ENCODE measurements around the gene TMEM238L. TPM values are rescaled to one million over a fixed set of nuclear protein-coding genes. Genes with fewer than 3 reads are reported as not detected.

Gene TMEM238L
- total RNA-seq, 1 experiment from 2014 or later = not detected

DNA sequence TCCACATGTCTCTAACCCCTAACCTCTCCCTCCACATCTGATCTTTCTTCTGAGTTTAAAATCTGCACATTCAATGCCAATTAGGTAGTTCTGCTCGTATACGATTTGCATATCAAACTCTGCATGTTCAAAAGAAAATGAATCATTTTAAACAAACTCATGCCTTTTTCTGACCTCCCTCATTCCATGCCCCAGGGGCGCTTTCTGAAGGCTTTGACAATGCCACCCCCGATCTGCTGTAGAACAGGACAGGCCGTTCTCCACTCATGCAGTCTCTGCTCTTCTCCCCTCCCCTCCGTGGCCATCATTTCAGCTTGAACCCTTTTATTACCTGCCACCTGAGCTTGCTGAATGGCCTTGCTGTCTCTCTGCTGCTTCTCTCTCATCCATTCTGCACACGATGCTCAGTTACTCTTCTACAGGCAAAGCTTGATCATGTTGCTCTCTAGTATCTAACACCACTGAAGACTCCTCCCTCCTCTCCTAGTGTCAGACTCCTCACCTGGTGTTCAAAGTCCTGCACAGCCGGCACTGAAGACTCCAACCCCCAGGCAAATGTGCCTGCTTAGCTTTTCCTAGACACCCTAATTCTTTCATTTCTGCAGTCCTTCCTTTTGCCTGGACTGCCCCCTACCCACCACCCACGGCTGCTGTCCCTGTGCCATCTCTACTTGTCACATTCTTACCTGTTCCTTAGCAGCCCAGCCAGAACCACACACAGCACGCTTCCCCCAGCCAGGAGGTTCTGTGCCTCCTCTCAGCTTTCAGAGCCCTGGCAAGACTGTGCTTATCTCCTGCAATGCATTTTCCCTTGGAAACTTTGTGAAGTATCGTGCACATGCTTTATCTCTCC, 6.2 kb downstream of the TMEM238L start:
- no peak overlapping the region for H3K4me3 ChIP-seq (ENCODE audit: insufficient read depth, low read depth, low read length)
- DNase-seq = no peak
- no peaks in the 10 kb centered on the region for H3K27me3 ChIP-seq (ENCODE audit: control insufficient read depth, insufficient read depth, low read length)
- no peaks in the 10 kb centered on the region for H3K36me3 ChIP-seq (replicated peaks; ENCODE audit: control insufficient read depth, insufficient read depth, low read length)

DNA sequence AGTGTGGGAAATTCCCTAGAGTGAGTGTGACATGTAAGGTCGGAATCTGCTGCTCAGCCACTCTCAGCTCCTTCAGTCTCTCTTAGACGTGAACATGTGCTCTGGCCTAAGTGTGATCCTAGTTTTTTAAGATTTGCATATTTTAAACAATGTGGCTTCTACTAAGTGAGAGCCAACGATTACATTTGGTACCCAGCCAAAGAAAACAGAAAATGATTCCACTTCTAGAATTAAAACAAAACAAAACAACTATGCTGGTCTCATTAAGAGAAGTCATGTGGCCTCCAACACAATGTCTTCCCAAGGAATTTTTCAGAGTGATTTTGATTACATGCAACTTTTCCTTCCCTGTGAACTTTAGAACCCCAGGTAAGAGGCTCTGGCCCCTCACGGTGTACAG, 10.1 kb downstream of the TMEM238L start:
- Histone ChIP-seq H3K4me3 (ENCODE audit: insufficient read depth, low read depth, low read length) (no peak overlapping the region), H3K27me3 (ENCODE audit: control insufficient read depth, insufficient read depth, low read length) (no peaks in the 10 kb centered on the region), H3K36me3 (replicated peaks; ENCODE audit: control insufficient read depth, insufficient read depth, low read length) (no peaks in the 10 kb centered on the region)
- DNase-seq = no peak

DNA sequence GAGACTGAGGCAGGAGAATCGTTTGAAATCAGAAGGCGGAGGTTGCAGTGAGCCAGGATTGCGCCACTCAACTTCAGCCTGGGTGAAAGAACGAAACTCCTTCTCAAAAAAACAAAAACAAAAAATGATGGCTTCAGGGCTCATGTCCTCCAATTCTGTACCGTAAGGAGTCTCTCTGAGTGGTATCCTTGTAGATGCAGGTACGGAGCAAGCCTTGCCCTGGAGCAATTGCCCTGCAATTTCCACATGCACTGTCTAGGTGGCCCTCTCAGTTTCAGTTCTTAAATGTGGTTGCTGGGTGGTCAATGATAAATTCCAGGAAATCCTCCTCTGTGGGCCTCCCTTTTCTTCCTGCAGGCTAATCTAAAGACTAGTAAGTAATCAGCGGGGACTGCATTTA, 10.6 kb downstream of the TMEM238L start:
- Histone ChIP-seq H3K27me3 (ENCODE audit: control insufficient read depth, insufficient read depth, low read length) (no peaks in the 10 kb centered on the region), H3K36me3 (replicated peaks; ENCODE audit: control insufficient read depth, insufficient read depth, low read length) (no peaks in the 10 kb centered on the region), H3K4me3 (ENCODE audit: insufficient read depth, low read depth, low read length) (no peak overlapping the region)
- no peak for DNase-seq

DNA sequence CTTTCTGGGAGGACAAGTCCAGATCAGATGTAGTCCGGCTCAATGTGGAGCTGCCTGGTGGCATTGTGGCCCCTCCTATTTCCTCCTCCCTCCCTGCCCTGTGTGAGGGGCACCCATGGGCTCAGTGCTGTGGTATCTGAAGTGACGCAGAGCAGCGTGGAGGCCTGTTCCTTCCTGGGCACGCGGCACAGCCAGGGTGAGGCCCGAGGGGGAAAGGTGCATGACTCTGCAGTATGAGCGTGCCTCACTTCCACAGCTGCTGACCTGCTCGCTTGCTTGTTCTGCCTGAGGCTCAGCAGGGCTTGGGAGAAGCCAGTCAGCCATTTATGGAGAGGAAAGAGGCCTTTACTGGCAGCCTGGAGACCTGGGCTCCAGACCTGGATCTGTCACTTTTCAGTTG, 11.7 kb downstream of the TMEM238L start:
- H3K4me3 ChIP-seq (ENCODE audit: insufficient read depth, low read depth, low read length) = no peak overlapping the region
- no peaks in the 10 kb centered on the region for H3K36me3 ChIP-seq (replicated peaks; ENCODE audit: control insufficient read depth, insufficient read depth, low read length)
- no peaks in the 10 kb centered on the region for H3K27me3 ChIP-seq (ENCODE audit: control insufficient read depth, insufficient read depth, low read length)
- no peak for DNase-seq

DNA sequence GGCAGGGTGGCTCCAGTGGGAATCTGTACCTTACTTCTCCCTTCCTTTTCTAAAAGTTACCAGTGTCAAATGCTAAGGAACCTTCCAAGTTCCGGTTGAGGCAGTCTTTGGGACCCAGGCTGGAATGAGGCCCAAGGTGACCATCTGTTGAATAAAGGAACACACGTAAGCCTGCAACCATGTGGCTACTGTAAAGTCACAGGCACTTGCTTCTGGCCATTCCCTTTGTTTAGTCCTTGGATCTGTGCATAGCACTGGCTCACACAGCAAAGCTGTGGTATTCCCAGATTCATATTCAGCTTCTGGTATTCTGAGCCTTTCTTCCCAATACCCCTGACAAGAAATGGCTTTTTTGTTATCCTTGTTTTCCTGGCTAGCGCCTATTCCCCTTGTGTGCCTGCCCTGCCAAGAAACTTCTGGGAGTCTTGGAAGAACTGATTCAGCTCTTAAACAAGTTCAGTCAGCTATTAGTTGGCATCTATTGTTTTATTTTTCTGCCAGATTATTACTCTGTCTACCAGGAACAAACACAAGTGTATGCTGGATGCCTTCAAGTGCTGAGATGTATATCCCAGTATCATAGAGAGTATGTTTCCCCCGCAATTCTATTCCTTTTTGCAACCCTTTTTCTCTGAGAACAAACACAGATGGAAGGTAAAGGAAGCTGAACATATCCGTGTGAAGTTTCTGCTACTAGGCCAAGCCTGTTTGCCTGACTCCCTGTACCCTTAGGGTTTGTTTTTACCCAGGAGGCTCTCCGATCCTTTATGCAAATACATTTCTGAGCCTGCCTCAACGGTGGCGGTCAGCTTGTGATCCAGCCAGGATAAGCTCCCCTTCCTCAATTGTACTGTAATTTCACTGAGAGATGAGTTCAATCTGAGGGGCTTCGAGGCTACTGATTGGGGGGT, 13.2 kb downstream of the TMEM238L start:
- no peaks in the 10 kb centered on the region for H3K27me3 ChIP-seq (ENCODE audit: control insufficient read depth, insufficient read depth, low read length)
- no peak overlapping the region for H3K4me3 ChIP-seq (ENCODE audit: insufficient read depth, low read depth, low read length)
- DNase-seq = no peak
- no peaks in the 10 kb centered on the region for H3K36me3 ChIP-seq (replicated peaks; ENCODE audit: control insufficient read depth, insufficient read depth, low read length)

DNA sequence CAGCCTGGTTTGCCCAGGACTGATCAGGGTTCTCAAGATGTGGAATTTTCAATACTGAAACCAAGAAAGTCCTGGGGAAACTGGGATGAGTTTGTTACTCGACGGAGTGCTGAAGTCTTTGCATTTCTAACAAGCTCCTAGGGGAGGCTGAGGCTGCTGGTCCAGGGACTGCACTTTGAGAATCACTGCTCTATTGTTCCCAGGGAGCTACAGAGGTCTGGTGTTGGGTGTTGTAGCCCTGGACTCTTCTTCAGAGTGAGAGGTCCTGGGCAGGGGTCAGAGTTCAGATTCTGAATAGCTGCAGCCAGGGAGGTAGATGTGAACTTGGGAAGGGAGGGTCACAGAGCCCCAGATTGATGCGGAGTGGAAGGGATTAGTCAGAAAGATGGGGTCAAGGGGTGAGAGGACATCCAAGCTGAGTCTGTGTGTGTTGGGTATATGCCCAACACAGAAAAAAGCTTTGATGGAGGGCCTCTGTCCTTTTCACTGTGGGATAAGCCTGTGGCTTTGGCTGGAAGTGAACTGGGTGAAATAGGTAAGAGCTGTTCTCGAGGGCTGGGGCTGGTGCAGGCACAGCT, 14.1 kb downstream of the TMEM238L start:
- Histone ChIP-seq H3K4me3 (ENCODE audit: insufficient read depth, low read depth, low read length) (no peak overlapping the region), H3K27me3 (ENCODE audit: control insufficient read depth, insufficient read depth, low read length) (no peaks in the 10 kb centered on the region), H3K36me3 (replicated peaks; ENCODE audit: control insufficient read depth, insufficient read depth, low read length) (no peaks in the 10 kb centered on the region)
- no peak for DNase-seq

DNA sequence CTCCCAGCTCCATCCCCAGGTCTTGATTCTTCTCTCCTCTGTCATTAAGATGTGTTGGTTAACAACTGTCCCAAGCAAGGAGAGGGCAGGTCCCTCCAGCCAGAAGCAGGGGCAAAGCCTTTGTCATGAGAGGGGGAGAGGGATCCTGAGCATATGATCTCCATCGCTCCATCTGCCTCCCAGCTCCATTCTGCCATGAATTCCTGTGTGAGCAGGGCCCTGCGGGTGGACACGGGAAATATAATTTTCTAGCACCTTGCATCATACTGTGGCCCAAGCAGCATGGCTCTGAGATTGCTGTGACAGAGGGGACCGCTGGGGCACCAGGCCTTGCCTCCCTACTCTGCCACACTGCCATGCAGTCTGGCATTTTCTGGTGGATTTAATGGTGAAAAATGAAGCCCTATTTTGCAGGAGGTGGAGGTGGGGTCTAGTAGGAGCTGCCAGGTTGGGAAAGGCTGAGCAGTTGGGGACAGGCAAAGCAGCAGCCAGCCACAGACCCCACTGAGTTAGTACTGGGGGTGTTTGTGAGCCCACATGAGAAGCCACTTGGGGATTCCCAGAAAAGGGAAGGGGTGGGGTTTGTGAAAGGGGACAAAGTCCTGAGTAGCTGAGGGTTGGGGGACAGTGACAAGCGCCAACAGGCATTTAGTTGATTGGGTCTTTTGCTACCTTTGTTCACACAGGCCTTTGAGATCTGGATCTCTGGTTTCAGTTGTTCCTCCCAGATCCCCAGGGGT, 16.4 kb downstream of the TMEM238L start:
- Histone ChIP-seq H3K4me3 (ENCODE audit: insufficient read depth, low read depth, low read length) (no peak overlapping the region), H3K36me3 (replicated peaks; ENCODE audit: control insufficient read depth, insufficient read depth, low read length) (no peaks in the 10 kb centered on the region), H3K27me3 (ENCODE audit: control insufficient read depth, insufficient read depth, low read length) (no peaks in the 10 kb centered on the region)
- no peak for DNase-seq

DNA sequence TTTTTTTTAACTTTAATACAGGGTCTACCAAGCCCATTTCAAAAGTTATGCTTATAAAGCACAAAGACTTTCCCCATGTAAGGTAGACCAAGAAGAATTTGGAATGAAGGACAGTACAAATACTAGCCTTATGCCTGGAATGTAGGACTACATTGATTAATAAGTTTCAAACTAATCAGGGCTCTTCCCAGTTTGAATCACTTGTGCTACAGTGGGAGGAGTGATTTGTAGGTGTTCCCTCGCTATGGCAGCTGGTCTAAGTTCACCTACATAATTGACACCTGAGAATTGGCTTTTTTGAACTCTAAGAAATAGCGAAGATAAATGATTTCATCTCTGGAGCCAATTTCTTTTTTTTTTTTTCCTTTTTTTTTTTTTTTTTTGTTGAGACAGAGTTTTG, 18.6 kb downstream of the TMEM238L start:
- Histone ChIP-seq H3K36me3 (replicated peaks; ENCODE audit: control insufficient read depth, insufficient read depth, low read length) (no peaks in the 10 kb centered on the region), H3K27me3 (ENCODE audit: control insufficient read depth, insufficient read depth, low read length) (no peaks in the 10 kb centered on the region), H3K4me3 (ENCODE audit: insufficient read depth, low read depth, low read length) (no peak overlapping the region)
- no peak for DNase-seq

DNA sequence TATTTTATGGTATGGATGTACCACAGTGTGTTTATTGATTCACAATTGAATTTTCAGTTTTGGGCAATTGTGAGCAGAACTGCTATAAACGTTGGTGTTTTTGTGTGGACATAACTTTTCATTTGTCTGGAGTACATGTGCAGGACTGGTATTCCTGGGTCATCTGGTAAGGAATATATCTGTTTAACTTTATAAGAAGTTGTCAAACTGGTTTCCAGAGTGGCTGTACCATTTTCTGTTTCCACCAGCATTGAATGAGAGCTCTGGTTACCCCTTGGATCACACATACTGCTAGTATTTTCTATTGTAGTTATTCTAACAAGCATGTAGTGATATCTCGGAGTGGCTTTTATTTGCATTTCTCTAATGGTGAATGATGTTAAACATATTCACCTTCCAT, 24.3 kb downstream of the TMEM238L start:
- DNase-seq = no peak
- H3K27me3 ChIP-seq (ENCODE audit: control insufficient read depth, insufficient read depth, low read length) = no peaks in the 10 kb centered on the region
- no peaks in the 10 kb centered on the region for H3K36me3 ChIP-seq (replicated peaks; ENCODE audit: control insufficient read depth, insufficient read depth, low read length)
- H3K4me3 ChIP-seq (ENCODE audit: insufficient read depth, low read depth, low read length) = no peak overlapping the region

DNA sequence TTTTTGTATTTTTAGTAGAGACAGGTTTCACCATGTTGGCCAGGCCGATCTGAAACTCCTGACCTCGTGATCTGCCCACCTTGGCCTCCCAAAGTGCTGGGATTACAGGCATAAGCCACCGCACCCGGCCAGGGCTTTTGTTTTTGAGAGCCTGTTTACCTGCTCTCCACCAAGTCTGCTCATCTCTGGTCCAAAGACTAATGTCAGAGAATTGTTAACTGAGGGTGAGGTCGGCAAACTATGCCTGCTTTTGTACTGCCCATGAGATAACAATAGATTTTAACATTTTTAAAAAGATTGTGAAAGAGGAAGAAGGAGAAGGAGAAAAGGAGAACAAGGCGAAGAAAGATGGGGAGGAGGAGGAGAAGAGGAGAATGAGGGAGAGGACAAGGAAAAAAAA, 26.0 kb downstream of the TMEM238L start:
- DNase-seq = no peak
- Histone ChIP-seq H3K36me3 (replicated peaks; ENCODE audit: control insufficient read depth, insufficient read depth, low read length) (no peaks in the 10 kb centered on the region), H3K27me3 (ENCODE audit: control insufficient read depth, insufficient read depth, low read length) (no peaks in the 10 kb centered on the region), H3K4me3 (ENCODE audit: insufficient read depth, low read depth, low read length) (no peak overlapping the region)

DNA sequence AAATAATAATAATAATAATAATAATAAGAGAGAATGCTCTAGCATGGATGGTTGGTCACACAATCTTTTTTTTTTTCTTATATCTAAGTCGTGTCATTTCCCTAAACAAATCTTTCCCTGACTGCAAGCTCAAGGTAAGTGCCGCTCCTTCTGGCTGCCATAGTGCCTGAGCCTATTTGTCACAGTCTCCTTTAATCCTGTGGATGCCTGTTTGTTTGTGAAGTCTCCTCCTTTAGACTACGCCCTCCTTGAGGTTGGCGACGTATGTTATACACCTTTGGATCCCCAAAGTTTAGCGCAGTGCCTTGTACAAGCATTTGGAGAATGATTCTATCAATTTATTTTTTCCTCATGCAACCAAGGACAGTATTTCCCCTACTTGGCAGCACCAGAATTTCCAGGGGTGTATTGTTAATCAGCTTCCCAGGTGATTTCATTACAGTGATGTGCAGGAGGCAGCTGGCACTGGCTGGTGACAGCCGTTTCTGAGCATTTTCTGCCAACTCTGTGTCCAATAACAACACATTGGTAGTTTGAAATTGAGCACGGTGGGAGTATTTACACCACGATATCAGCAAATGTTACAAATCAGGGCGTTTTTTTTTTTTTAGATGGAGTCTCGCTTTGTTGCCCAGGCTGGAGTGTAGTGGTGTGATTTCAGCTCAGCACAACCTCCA, 26.6 kb downstream of the TMEM238L start:
- no peak overlapping the region for H3K4me3 ChIP-seq (ENCODE audit: insufficient read depth, low read depth, low read length)
- H3K27me3 ChIP-seq (ENCODE audit: control insufficient read depth, insufficient read depth, low read length) = no peaks in the 10 kb centered on the region
- H3K36me3 ChIP-seq (replicated peaks; ENCODE audit: control insufficient read depth, insufficient read depth, low read length) = no peaks in the 10 kb centered on the region
- DNase-seq = no peak

DNA sequence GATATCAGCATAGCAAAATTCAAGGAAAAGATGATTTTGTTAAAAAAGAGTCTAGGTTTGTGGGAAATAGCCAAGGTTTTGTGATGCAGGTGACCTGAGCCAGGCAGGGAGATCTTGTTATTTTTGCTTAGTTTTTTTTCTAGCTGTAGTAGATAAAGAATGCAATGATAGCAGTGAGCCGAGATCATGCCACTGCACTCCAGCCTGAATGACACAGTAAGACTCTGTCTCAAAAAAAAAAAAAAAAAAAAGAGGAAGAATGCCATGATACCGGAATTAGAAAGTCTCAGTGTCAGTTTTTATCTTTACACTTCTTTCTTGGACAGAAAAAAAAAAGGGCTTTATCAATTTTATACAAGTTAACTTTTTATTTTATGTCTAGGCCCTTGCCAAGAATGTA, 27.5 kb downstream of the TMEM238L start:
- no peak overlapping the region for H3K4me3 ChIP-seq (ENCODE audit: insufficient read depth, low read depth, low read length)
- no peak for DNase-seq
- no peaks in the 10 kb centered on the region for H3K36me3 ChIP-seq (replicated peaks; ENCODE audit: control insufficient read depth, insufficient read depth, low read length)
- H3K27me3 ChIP-seq (ENCODE audit: control insufficient read depth, insufficient read depth, low read length) = no peaks in the 10 kb centered on the region

DNA sequence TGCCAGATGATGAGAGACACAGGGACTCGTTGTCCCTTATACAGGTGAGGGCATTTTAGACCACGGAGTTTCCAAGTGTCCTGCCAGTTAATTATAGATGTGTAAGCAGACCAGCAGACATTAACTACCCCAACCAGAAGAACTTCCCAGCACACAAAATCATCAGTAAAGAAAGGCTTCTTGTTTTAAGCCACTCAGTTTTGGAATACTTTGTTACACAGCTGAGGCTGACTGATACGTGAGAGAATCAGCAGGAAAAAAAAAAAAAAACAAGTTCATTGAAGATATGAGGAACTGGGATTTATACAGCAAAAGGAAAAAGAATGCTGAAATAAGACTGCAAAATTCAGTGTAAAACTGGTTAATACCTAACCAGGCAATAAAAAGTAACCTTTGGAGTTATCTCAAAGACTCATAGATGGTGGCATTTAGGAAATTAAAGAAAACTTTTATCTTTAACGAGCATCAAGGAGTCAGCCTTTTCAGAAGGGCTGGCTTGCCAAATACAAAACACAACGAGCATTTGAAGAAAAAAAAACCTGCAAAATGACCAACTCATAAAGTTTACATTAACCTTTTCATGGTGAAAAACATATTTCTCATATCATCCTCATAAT, 28.1 kb downstream of the TMEM238L start:
- DNase-seq = no peak
- H3K36me3 ChIP-seq (replicated peaks; ENCODE audit: control insufficient read depth, insufficient read depth, low read length) = no peaks in the 10 kb centered on the region
- no peak overlapping the region for H3K4me3 ChIP-seq (ENCODE audit: insufficient read depth, low read depth, low read length)
- no peaks in the 10 kb centered on the region for H3K27me3 ChIP-seq (ENCODE audit: control insufficient read depth, insufficient read depth, low read length)
